Smooth muscle cell (in vitro differentiated cells): ENCODE measurements around the gene EPS8L2. TPM values are rescaled to one million over a fixed set of nuclear protein-coding genes. Genes with fewer than 3 reads are reported as not detected.

Experiments
- DNase-seq: peaks from one replicate; lab custom pipeline; 2025; ENCODE audit not compliant: unreplicated experiment; lab: John Stamatoyannopoulos, UW
- H2AFZ ChIP-seq: fragments of 200-600 bp; sonication (generic); 2 replicates; pipeline ENCODE4 v1.6.0; 2016; ENCODE audit warnings: antibody characterized with exemption, low read depth, mild to moderate bottlenecking
- H3F3A ChIP-seq: fragments of 200-600 bp; sonication (generic); 2 replicates; pipeline ENCODE4 v1.6.0; 2017; ENCODE audit warnings: antibody characterized with exemption, low read depth
- H3K27ac ChIP-seq: fragments of 200-600 bp; sonication (generic); 2 replicates; pipeline ENCODE4 v1.5.1; 2016; ENCODE audit warnings: low read depth, mild to moderate bottlenecking
- H3K27me3 ChIP-seq: fragments of 200-600 bp; sonication (generic); 2 replicates; pipeline ENCODE4 v1.6.1; 2016; ENCODE audit warnings: low read depth, mild to moderate bottlenecking
- H3K36me3 ChIP-seq: fragments of 200-600 bp; sonication (generic); 2 replicates; pipeline ENCODE4 v1.5.1; 2016; ENCODE audit warnings: low read depth
- H3K4me1 ChIP-seq: fragments of 200-600 bp; sonication (generic); 2 replicates; pipeline ENCODE4 v1.5.1; 2016; ENCODE audit warnings: low read depth
- H3K4me2 ChIP-seq: fragments of 200-600 bp; sonication (generic); 2 replicates; pipeline ENCODE4 v1.6.0; 2016; ENCODE audit warnings: mild to moderate bottlenecking
- H3K4me3 ChIP-seq: fragments of 200-600 bp; sonication (generic); 2 replicates; pipeline ENCODE4 v1.5.1; 2016; ENCODE audit warnings: mild to moderate bottlenecking
- H3K79me2 ChIP-seq: fragments of 200-600 bp; sonication (generic); 2 replicates; pipeline ENCODE4 v1.6.0; 2016; ENCODE audit warnings: low read depth, mild to moderate bottlenecking
- H3K9ac ChIP-seq: fragments of 200-600 bp; sonication (generic); 2 replicates; pipeline ENCODE4 v1.6.0; 2016; ENCODE audit warnings: low read depth
- H3K9me3 ChIP-seq: fragments of 200-600 bp; sonication (generic); replicated peaks from 2 replicates; pipeline ENCODE4 v1.5.1; 2016; ENCODE audit warnings: low read depth
- H4K20me1 ChIP-seq: fragments of 200-600 bp; sonication (generic); 2 replicates; pipeline ENCODE4 v1.6.0; 2016; ENCODE audit warnings: low read depth
- CTCF ChIP-seq: fragments of 200-600 bp; sonication (generic); IDR thresholded peaks from 2 replicates; pipeline ENCODE4 v1.5.1; 2017; ENCODE audit warnings: borderline replicate concordance, mild to moderate bottlenecking, antibody characterized with exemption; ENCODE audit not compliant: insufficient read depth, poor library complexity, severe bottlenecking
- WGBS: methylation state at CpG from one replicate; pipeline ENCODE4 v1.1.7; 2016; ENCODE audit warnings: low lambda C conversion rate; 5-methylcytosine and 5-hydroxymethylcytosine counted together
- polyA plus RNA-seq: library from polyadenylated mRNA; unstranded; fragments of >200 nt; fragmentation: Nextera tagmentation; extraction: Ambion mirVana; gene quantifications from 2 replicates; pipeline ENCODE4 v1.2.1, GENCODE V29; 2016
- total RNA-seq: library from RNA; depleted of rRNA; stranded (reverse); fragments of >200 nt; gene quantifications from 2 replicates; pipeline ENCODE4 v1.2.3, GENCODE V29; 2014

Gene EPS8L2
- total and polyA plus RNA-seq, 2 experiments from 2014 or later = 37.7 to 47.9 TPM

GRCh38 chr11:693415-693831 is 12.6 kb upstream of the EPS8L2 start:
- peak overlapping the region; percentile 96 for H3K4me2 ChIP-seq
- no peak overlapping the region for H2AFZ ChIP-seq
- TF ChIP-seq CTCF = no peak
- H3K27me3 ChIP-seq = no peaks in the 10 kb centered on the region
- H3K36me3 ChIP-seq = no peaks in the 10 kb centered on the region
- peaks cover 36% of the 10 kb centered on the region for H3K4me1 ChIP-seq
- DNase-seq = no peak
- peaks cover 60% of the 10 kb centered on the region for H4K20me1 ChIP-seq
- no peaks in the 10 kb centered on the region for H3K9me3 ChIP-seq
- no peak overlapping the region for H3K9ac ChIP-seq
- peaks cover 10% of the 10 kb centered on the region for H3F3A ChIP-seq
- H3K79me2 ChIP-seq = peaks cover 24% of the 10 kb centered on the region
- H3K27ac ChIP-seq = peak overlapping the region; percentile 32
- H3K4me3 ChIP-seq = peak overlapping the region; percentile 91
- 70% methylated on average over 13 of the region's 13 CpGs for WGBS

- H3F3A ChIP-seq = peaks cover 16% of the 10 kb centered on the region
- WGBS = 87% methylated on average over 5 of the region's 15 CpGs
- H3K9me3 ChIP-seq = no peaks in the 10 kb centered on the region
- peak overlapping the region; percentile 91 for H3K4me3 ChIP-seq
- H3K9ac ChIP-seq = no peak overlapping the region
- H2AFZ ChIP-seq = no peak overlapping the region
- H3K27me3 ChIP-seq = no peaks in the 10 kb centered on the region
- no peak for TF ChIP-seq CTCF
- peaks cover 66% of the 10 kb centered on the region for H4K20me1 ChIP-seq
- peak overlapping the region; percentile 96 for H3K4me2 ChIP-seq
- H3K36me3 ChIP-seq = no peaks in the 10 kb centered on the region
- H3K4me1 ChIP-seq = peaks cover 36% of the 10 kb centered on the region
- no peak for DNase-seq
- no peak overlapping the region for H3K27ac ChIP-seq
- H3K79me2 ChIP-seq = peaks cover 24% of the 10 kb centered on the region
These were observed 12.0 kb upstream of the EPS8L2 start for GRCh38 chr11:693887-694562.

- DNase-seq = no peak
- peaks cover 16% of the 10 kb centered on the region for H3F3A ChIP-seq
- peak within 1 kb of the TSS; percentile 96 for H3K4me2 ChIP-seq
- WGBS = 2% methylated on average over 69 of the region's 103 CpGs
- H3K4me1 ChIP-seq = peaks cover 36% of the 10 kb centered on the region
- peak within 1 kb of the TSS; percentile 100 for H3K27ac ChIP-seq
- H3K79me2 ChIP-seq = peaks cover 24% of the 10 kb centered on the region
- H4K20me1 ChIP-seq = peaks cover 72% of the 10 kb centered on the region
- no peaks in the 10 kb centered on the region for H3K36me3 ChIP-seq
- TF ChIP-seq CTCF = no peak
- peak within 1 kb of the TSS; percentile 91 for H3K4me3 ChIP-seq
- H3K27me3 ChIP-seq = no peaks in the 10 kb centered on the region
- peak within 1 kb of the TSS; percentile 100 for H3K9ac ChIP-seq
- no peaks in the 10 kb centered on the region for H3K9me3 ChIP-seq
- peak within 1 kb of the TSS; percentile 76 for H2AFZ ChIP-seq
These were observed 11.3 kb upstream of the EPS8L2 start, which contains the start of gene DEAF1 for GRCh38 chr11:694563-695287. DEAF1 (minus strand) TSS chr11:695222; CDS start chr11:695047, 175 bp downstream.

GRCh38 chr11:695288-695537 is 10.8 kb upstream of the EPS8L2 start:
- WGBS = under 1% methylated on average over 25 of the region's 25 CpGs
- H3F3A ChIP-seq = peaks cover 16% of the 10 kb centered on the region
- H2AFZ ChIP-seq = peak overlapping the region; percentile 76
- peaks cover 72% of the 10 kb centered on the region for H4K20me1 ChIP-seq
- DNase-seq = peak; percentile 98
- peaks cover 24% of the 10 kb centered on the region for H3K79me2 ChIP-seq
- H3K27ac ChIP-seq = peak overlapping the region; percentile 100
- H3K4me2 ChIP-seq = peak overlapping the region; percentile 96
- no peaks in the 10 kb centered on the region for H3K36me3 ChIP-seq
- H3K4me1 ChIP-seq = peaks cover 36% of the 10 kb centered on the region
- no peaks in the 10 kb centered on the region for H3K9me3 ChIP-seq
- TF ChIP-seq CTCF = no peak
- peak overlapping the region; percentile 100 for H3K9ac ChIP-seq
- H3K27me3 ChIP-seq = no peaks in the 10 kb centered on the region
- peak overlapping the region; percentile 91 for H3K4me3 ChIP-seq
